ENCODE data around the gene OASL.

DNA sequence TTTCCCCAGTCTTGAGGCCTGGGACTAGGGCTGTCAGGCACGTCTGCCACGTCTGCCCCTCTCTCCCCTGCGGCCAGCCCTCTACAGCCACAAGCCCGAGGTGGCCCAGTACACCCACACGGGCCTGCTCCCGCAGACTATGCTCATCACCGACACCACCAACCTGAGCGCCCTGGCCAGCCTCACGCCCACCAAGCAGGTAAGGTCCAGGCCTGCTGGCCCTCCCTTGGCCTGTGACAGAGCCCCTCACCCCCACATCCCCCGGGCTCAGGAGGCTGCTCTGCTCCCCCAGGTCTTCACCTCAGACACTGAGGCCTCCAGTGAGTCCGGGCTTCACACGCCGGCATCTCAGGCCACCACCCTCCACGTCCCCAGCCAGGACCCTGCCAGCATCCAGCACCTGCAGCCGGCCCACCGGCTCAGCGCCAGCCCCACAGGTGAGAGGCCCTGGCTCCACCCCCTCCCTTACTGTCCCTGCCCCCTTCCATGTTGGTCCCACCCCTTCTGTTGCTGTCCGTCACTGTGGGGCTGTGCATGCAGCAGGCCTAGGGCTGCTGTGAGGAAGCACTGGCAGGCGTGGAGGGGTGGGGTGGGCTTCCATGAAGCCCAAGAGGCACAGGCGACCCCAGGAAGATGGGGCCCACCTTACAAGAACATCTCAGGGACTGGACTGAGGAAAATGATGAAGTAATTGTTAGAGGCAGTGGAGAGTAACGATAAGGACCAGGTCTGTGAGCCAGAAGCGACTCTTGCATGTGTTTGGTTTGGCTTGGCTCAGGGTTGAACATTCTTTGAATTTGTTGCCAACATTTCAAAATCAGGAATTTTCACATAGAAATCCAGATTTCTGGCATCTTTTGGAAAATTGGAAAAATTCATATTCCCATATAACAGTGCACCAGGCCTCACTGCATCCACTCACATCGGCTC, 39.6 kb downstream of the OASL start:
- TF ChIP-seq, protein P1, sequence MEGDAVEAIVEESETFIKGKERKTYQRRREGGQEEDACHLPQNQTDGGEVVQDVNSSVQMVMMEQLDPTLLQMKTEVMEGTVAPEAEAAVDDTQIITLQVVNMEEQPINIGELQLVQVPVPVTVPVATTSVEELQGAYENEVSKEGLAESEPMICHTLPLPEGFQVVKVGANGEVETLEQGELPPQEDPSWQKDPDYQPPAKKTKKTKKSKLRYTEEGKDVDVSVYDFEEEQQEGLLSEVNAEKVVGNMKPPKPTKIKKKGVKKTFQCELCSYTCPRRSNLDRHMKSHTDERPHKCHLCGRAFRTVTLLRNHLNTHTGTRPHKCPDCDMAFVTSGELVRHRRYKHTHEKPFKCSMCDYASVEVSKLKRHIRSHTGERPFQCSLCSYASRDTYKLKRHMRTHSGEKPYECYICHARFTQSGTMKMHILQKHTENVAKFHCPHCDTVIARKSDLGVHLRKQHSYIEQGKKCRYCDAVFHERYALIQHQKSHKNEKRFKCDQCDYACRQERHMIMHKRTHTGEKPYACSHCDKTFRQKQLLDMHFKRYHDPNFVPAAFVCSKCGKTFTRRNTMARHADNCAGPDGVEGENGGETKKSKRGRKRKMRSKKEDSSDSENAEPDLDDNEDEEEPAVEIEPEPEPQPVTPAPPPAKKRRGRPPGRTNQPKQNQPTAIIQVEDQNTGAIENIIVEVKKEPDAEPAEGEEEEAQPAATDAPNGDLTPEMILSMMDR (conservative IDR thresholded peaks at IDR 0.05): no peak
- no peak for TF ChIP-seq ZFX (IDR thresholded peaks at IDR 0.05)

All from C4-2B (cell line).